SW 1271 (cell line): ENCODE results near the gene RAB38.

Experiments used
- DNase-seq, 2 experiments: peaks; one replicate each; lab custom pipeline; 2025; lab: John Stamatoyannopoulos, UW

The RAB38 gene

GRCh38 chr11:88174709-88175568 is at the start of gene RAB38:
Gene RAB38 (minus strand): TSS chr11:88175443. CDS start chr11:88175384, 59 bp downstream.
- DNase-seq, result no peak

- no peak for DNase-seq
Observed at GRCh38 chr11:88213406-88213805, 38.2 kb upstream of the RAB38 start.

- no peak for DNase-seq
Observed at GRCh38 chr11:88212300-88212699, 37.1 kb upstream of the RAB38 start.

GRCh38 chr11:88208745-88209144 is 33.5 kb upstream of the RAB38 start:
- DNase-seq, result no peak

- no peak for DNase-seq
Observed at GRCh38 chr11:88206751-88207150, 31.5 kb upstream of the RAB38 start.

GRCh38 chr11:88204353-88204752 is 29.1 kb upstream of the RAB38 start:
- no peak for DNase-seq

GRCh38 chr11:88203604-88204003 is 28.4 kb upstream of the RAB38 start:
- DNase-seq, result no peak

- no peak for DNase-seq
Observed at GRCh38 chr11:88202498-88202897, 27.3 kb upstream of the RAB38 start.

- DNase-seq, result no peak
Observed at GRCh38 chr11:88196393-88196792, 21.1 kb upstream of the RAB38 start.

GRCh38 chr11:88195908-88196307 is 20.7 kb upstream of the RAB38 start:
- DNase-seq, result no peak

GRCh38 chr11:88194990-88195389 is 19.7 kb upstream of the RAB38 start:
- DNase-seq, result no peak

GRCh38 chr11:88193278-88193677 is 18.0 kb upstream of the RAB38 start:
- DNase-seq, result no peak

GRCh38 chr11:88188932-88189253 is 13.7 kb upstream of the RAB38 start:
- no peak for DNase-seq

- DNase-seq, result no peak
Observed at GRCh38 chr11:88188251-88188931, 13.1 kb upstream of the RAB38 start.

GRCh38 chr11:88183233-88183632 is 8.0 kb upstream of the RAB38 start:
- DNase-seq, result no peak

- DNase-seq, result no peak
Observed at GRCh38 chr11:88181776-88182175, 6.5 kb upstream of the RAB38 start.

GRCh38 chr11:88179971-88180629 is 4.9 kb upstream of the RAB38 start:
- DNase-seq, result no peak

GRCh38 chr11:88179141-88179540 is 3.9 kb upstream of the RAB38 start:
- no peak for DNase-seq

GRCh38 chr11:88178191-88178590 is 2.9 kb upstream of the RAB38 start:
- DNase-seq, result no peak

- DNase-seq, result no peak
Observed at GRCh38 chr11:88175569-88176075, 379 bp upstream of the RAB38 start.

GRCh38 chr11:88173956-88174355 is 1.3 kb downstream of the RAB38 start:
- DNase-seq, result no peak

GRCh38 chr11:88171982-88172381 is 3.3 kb downstream of the RAB38 start:
- DNase-seq, result no peak

GRCh38 chr11:88170673-88171072 is 4.6 kb downstream of the RAB38 start:
- no peak for DNase-seq
